PC-9 (cell line): Measurements from ENCODE around the gene FAM111B. TPM values are rescaled to one million over a fixed set of nuclear protein-coding genes. Genes with fewer than 3 reads are reported as not detected.

Experiments used
- BruUV-seq: library from RNA; stranded (reverse); fragments of 400-500 nt; replicated peaks from 2 replicates; lab custom pipeline; 2021; lab: Mats Ljungman, UMichigan
- CTCF ChIA-PET: fragments of 300-600 bp; sonication (Branson Sonifier 250); formaldehyde crosslinking; loops from one replicate; lab custom pipeline; 2022; ENCODE audit warnings: antibody characterized with exemption; lab: Charles Lee
- POLR2A ChIA-PET: fragments of 300-600 bp; sonication (Branson Sonifier 250); formaldehyde crosslinking; loops from one replicate; lab custom pipeline; 2022; ENCODE audit warnings: antibody characterized with exemption; ENCODE audit not compliant: unreplicated experiment; lab: Charles Lee
- DNase-seq, 2 experiments: peaks; one replicate each; pipeline versions ENCODE4 v3.0.0 to v3.0.0-alpha.2; 2015 to 2022; ENCODE audit warnings: mixed read lengths in 1 of 2
- H2AFZ ChIP-seq: fragments of 200-600 bp; sonication (generic); 2 replicates; pipeline ENCODE4 v1.8.1; 2017; ENCODE audit warnings: antibody characterized with exemption
- H3F3A ChIP-seq: fragments of 200-600 bp; sonication (generic); 2 replicates; pipeline ENCODE4 v1.8.1; 2017; ENCODE audit warnings: antibody characterized with exemption, mild to moderate bottlenecking, low read depth; ENCODE audit not compliant: insufficient read depth
- H3K27ac ChIP-seq: fragments of 200-600 bp; sonication (generic); 2 replicates; pipeline ENCODE4 v1.6.1; 2016; ENCODE audit warnings: mixed run types
- H3K27me3 ChIP-seq: fragments of 200-600 bp; sonication (generic); 2 replicates; pipeline ENCODE4 v1.6.1; 2016; ENCODE audit warnings: low read depth, mixed run types; ENCODE audit not compliant: insufficient read depth
- H3K36me3 ChIP-seq: fragments of 200-600 bp; sonication (generic); 2 replicates; pipeline ENCODE4 v1.6.1; 2016; ENCODE audit warnings: low read depth, mixed run types
- H3K4me1 ChIP-seq: fragments of 200-600 bp; sonication (generic); replicated peaks from 2 replicates; pipeline ENCODE4 v1.6.1; 2016; ENCODE audit warnings: mixed run types; ENCODE audit not compliant: insufficient read depth
- H3K4me2 ChIP-seq: fragments of 200-600 bp; sonication (generic); 2 replicates; pipeline ENCODE4 v1.6.1; 2017; ENCODE audit warnings: mixed run types
- H3K4me3 ChIP-seq: fragments of 200-600 bp; sonication (generic); 2 replicates; pipeline ENCODE4 v1.6.1; 2016; ENCODE audit warnings: mixed run types
- H3K79me2 ChIP-seq: fragments of 200-600 bp; sonication (generic); 2 replicates; pipeline ENCODE4 v1.6.1; 2017; ENCODE audit warnings: low read depth, mixed run types
- H3K9me2 ChIP-seq: fragments of 200-600 bp; sonication (generic); 2 replicates; pipeline ENCODE4 v1.8.1; 2017; ENCODE audit warnings: mild to moderate bottlenecking; ENCODE audit not compliant: insufficient read depth
- H3K9me3 ChIP-seq: fragments of 200-600 bp; sonication (generic); 2 replicates; pipeline ENCODE4 v1.8.1; 2016; ENCODE audit warnings: low read depth; ENCODE audit not compliant: insufficient read depth
- H4K20me1 ChIP-seq: fragments of 200-600 bp; sonication (generic); 2 replicates; pipeline ENCODE4 v1.8.1; 2017; ENCODE audit not compliant: insufficient read depth
- CTCF ChIP-seq: fragments of 200-600 bp; sonication (generic); conservative IDR thresholded peaks from 2 replicates; pipeline ENCODE4 v1.6.1; 2017; ENCODE audit warnings: mixed run types, antibody characterized with exemption, mild to moderate bottlenecking, moderate library complexity
- EZH2 ChIP-seq: fragments of 200-600 bp; sonication (generic); IDR thresholded peaks from 2 replicates; pipeline ENCODE4 v1.8.0; 2017; ENCODE audit warnings: antibody characterized with exemption, low read depth
- intact Hi-C: fragments of 100-400 bp; cut with micrococcal nuclease; formaldehyde crosslinking; loops from one replicate; pipeline ENCODE4 v1.10.0; 2022; ENCODE audit not compliant: unreplicated experiment
- total RNA-seq: library from RNA; stranded (reverse); gene quantifications from 2 replicates; pipeline ENCODE4 v1.2.3, GENCODE V29; 2021

Gene FAM111B
- total RNA-seq, 1 experiment from 2014 or later: 12.0 TPM

GRCh38 chr11:59175091-59175501 lies 68.1 kb downstream of the FAM111B start:
- Histone ChIP-seq H3K27me3 (no peaks in the 10 kb centered on the region), H3K9me2 (no peaks in the 10 kb centered on the region), H3K79me2 (peaks cover 70% of the 10 kb centered on the region), H3F3A (peaks cover 37% of the 10 kb centered on the region), H3K9me3 (peaks cover 9% of the 10 kb centered on the region; the same call in 1 of the 2 replicates), H3K36me3 (peaks cover 38% of the 10 kb centered on the region), H4K20me1 (no peaks in the 10 kb centered on the region), H3K4me1 (peaks cover 32% of the 10 kb centered on the region), H3K4me3 (peak overlapping the region; percentile 96; the same call in 1 of the 2 replicates), H2AFZ (no peak overlapping the region), H3K27ac (peak overlapping the region; percentile 85), H3K4me2 (peak overlapping the region; percentile 96)
- TF ChIP-seq EZH2 (no peak), CTCF (no peak)
- POLR2A ChIA-PET: interaction anchor here (0.6 kb wide), 2 partner anchors 23 to 1473 kb away, joined by 4 to 5 read pairs; no protein-coding TSS in a partner anchor
- no TSS peak for BruUV-seq
- intact Hi-C loops: no loop called here
- CTCF ChIA-PET: interaction anchor here (0.6 to 2.4 kb wide), 3 partner anchors 11 to 1008 kb away, joined by 3 to 32 read pairs (median 5); partner anchors contain the start of gene MS4A6A
- peak in 1 of 2 experiments; percentile 27 for DNase-seq

- H3K4me3 ChIP-seq: no peak overlapping the region
- peaks cover 42% of the 10 kb centered on the region for H3K36me3 ChIP-seq
- peaks cover 83% of the 10 kb centered on the region for H3K79me2 ChIP-seq
- ChIA-PET CTCF (interaction anchor here (0.6 kb wide), 1 partner anchor 1339 kb away, joined by 3 read pairs; no protein-coding TSS in a partner anchor), POLR2A (no interaction called here)
- no TSS peak for BruUV-seq
- H2AFZ ChIP-seq: no peak overlapping the region
- no peaks in the 10 kb centered on the region for H3K27me3 ChIP-seq
- peak overlapping the region; percentile 96 for H3K4me2 ChIP-seq
- no peak for TF ChIP-seq CTCF
- TF ChIP-seq EZH2: no peak
- H3K9me2 ChIP-seq: no peaks in the 10 kb centered on the region
- DNase-seq: no peak
- 0 out of 2 replicates have a peak overlapping the region, but pooled peaks have one; percentile 85 for H3K27ac ChIP-seq
- H3K9me3 ChIP-seq: peaks cover 9% of the 10 kb centered on the region; the same call in 1 of the 2 replicates
- H4K20me1 ChIP-seq: no peaks in the 10 kb centered on the region
- peaks cover 37% of the 10 kb centered on the region for H3F3A ChIP-seq
- intact Hi-C loops: no loop called here
- peaks cover 32% of the 10 kb centered on the region for H3K4me1 ChIP-seq
Observed at GRCh38 chr11:59176330-59176729, 69.3 kb downstream of the FAM111B start.

Other genes with a start within 250 kb of the FAM111B start
- gene GLYATL1, start 167.7 kb upstream of the FAM111B start, total RNA-seq: not detected in 2 replicates
- not detected in 2 replicates for gene GLYATL1B, start 20.9 kb upstream of the FAM111B start, total RNA-seq
- gene FAM111A, start 35.6 kb downstream of the FAM111B start, total RNA-seq: 57.8 and 95.3 TPM in 2 replicates
- 28.4 and 34.5 TPM in 2 replicates for gene DTX4, start 64.9 kb downstream of the FAM111B start, total RNA-seq
- gene MPEG1, start 105.7 kb downstream of the FAM111B start, total RNA-seq: not detected in 2 replicates